Cerebellar nuclear complex (tissue), 1 donor: ENCODE data around the gene TCFL5.

Experiments
- DNase-seq, 2 experiments: peaks; one replicate each; lab custom pipeline; 2025; lab: John Stamatoyannopoulos, UW

TCFL5 gene

DNA sequence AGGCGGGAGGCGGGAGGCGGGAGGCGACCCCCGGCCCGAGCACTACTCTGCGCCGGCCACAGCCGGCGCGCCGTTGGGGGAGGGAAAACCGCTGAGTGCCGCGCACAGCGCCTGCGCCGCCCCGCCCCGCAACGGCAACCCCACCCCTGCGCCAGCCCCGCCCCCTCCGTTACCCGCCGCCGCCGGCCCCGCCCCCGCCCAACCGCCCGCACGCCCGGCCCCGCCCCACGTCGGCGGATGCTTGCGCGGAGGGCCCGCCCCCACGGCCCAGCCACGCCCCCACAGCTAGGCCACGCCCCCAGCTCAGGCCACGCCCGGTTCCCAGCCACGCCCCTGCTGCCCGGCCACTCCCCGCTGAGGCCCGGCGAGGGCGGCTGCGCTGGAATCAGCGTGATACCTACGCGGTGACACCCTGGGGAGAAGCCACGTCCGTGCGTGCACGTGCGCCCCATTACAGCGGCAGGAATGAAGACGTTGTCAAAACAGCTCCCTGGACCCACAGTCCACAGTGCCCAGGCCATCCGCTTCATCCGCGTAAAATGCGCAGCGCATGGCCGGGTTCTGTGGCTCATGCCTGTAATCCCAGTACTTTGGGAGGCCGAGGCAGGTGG is at the start of gene TCFL5:
Gene TCFL5 (minus strand): TSS at position 97 of the 611 bp plus-strand sequence. CDS start 152 bp downstream, outside the sequence.
- DNase-seq = peak in 1 of 2 experiments; percentile 24

DNA sequence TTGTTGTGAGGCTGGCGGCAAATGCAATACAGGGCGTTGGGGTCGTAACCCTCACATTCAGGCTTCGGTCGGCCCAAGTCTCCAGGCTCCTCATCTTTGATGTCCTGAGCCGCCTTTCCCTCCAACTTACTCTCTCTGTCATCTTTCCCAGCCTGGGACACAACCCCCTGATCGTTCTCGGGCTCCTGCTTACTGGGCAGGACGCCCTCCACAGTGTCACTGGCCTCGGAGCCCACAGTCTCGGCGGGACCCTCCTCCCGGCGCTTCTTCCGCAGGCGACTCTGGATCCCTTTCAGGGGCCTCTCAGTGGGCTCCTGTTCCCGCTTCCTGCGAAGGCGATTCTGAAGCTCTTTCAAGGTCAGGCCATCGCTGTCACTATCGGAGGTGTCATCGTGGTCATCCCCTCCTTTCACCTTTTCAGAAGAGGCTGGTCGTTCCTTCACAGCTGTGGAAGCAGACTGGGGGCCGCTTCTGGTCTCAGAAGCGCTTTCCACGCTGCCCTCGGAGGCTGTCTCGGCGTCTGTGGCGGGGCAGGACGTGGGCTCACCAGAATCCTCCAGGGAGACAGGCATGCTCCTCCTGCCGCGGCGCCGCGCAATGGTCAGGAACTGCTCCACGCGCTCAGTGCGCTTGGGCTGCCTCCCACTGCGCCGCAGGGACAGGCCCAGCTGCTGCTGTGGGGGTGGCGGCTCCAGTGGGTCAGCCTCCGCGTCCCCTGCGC is 49.3 kb upstream of the TCFL5 start:
- no peak for DNase-seq

DNA sequence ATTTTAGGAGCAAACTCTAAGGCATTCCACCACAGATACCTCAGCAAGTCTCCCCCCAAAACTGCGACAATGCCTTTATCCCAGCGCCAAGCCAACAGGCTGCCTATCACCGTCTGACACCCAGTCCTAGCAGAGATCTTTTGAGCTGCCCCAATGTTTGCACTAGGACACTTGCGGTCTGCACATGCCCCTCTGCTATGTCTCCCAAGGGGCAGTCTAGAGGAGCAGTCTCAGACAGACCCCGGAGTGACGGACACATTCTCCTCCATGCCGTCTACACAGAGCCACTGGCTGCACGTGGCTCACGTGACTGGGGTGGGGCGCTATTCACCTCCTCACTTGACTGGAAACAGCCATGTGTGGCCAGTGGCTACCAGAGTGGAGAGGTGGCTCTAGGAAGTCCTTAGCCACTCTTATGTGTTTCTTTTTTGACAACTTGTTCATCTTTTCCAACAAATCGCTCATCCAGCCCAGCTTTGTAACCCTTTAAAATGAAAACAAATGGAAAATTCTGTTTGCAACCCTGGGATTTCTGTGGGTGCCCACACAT is 48.7 kb upstream of the TCFL5 start:
- DNase-seq = no peak

DNA sequence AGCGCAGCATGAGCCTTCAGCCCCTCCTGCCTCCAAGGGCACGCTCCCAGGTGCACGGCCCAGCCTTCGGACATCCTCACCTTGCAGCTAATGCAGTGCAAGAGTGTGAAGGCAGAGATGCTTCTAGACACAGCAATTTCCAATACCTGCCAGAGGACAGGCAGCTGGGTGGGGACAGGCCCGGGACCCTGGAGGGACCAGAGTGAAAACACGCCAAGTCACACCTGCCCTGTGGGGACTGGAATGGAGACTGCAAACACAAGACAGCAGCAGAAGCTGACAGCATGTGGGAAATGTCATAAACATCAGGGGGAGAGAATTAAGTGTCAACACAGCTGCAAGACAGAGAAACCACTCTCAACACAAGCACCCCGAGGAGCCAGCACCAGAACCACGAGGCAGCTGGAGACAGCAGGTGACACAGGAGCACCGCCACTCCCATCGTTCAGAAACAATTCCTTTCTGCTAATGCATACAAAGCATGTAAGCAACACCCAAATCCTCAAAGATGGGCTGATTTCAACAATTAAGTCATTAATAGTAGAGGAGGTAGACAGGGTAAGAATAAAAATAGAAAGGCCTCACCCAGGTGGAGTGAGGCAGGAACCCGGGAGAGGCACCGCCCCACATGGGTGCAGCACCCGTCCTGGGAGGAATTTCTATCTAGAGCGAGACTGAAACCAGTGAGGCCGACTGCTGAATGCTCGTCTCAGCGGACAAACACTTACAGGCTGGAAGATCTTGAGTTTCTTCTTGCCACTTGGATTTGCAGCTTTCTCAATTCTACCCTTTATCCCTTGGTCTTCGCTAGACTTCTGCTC is 47.6 kb upstream of the TCFL5 start:
- DNase-seq = no peak

DNA sequence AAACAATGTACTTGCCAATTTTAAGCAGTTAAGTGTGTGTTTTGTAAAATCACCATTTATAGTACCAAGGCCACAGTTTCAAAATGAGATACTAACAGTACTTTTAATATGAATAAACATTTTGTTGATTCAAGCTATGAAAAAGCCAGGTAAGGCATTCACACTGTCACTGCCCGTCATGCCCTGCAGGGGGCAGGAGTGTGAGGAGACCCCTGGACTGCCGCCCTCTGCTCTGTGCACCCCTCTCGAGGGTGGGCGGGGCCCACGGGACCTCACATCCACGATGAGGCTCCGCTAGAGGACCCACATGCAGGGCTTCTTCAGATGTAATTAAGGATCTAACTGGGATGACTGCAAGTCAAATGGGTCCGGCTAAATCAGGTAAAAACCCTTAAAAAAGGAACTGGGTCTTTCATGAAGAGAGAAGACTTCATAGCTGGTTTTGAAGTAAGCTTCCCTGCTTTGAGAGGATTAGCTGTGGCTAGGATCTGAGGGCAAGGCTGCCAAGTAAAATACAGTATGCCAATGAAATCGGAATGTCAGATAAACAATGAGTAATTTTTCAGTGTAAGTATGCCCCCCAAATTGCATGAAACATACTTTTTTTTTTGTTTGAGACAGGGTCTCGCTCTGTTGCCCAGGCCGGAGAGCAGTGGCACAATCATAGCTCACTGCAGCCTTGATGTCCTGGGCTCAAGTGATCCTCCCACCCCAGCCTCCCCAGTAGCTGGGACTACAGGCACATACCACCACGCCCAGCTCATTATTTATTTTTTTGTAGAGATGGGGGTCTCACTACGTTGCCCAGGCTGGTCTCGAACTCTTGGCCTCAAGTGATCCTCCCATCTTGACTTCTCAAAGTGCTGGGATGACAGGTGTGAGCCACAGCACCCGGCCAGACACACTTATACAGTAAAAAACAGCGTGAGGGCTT is 46.0 kb upstream of the TCFL5 start:
- no peak for DNase-seq

DNA sequence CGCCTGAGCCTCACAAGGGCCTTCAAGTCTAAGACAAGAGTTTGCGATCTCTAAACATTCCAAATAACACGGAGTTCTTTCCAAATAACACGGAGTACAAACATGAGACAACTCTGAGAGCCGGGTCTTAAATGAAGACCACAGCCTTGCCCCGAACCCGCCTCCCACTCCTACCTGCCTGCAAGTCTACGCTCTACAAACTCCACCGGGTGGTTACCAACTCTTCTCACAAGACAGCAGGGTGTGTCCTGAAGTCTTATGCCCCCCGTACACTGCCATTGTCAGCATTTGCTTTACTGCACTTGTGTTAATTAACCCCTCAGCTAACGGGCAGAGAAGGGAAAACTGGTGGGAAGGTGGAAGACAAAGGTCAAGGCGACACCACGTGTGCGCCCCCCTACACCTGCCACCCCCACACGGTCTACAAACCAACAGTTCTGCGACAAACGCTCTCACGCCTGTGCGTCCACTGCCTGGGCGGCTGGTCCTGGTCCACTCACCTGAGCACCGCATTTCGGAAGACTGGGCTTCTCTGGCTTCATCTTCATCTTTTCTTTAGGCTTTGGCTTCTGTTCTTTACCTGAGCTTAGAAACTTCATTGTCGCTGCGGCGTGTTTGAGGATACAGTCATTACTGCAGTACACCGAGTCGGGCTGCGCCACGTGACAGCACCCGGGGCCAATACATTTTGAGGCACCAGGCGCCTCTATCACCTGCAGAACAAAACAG is 45.2 kb upstream of the TCFL5 start:
- no peak for DNase-seq

DNA sequence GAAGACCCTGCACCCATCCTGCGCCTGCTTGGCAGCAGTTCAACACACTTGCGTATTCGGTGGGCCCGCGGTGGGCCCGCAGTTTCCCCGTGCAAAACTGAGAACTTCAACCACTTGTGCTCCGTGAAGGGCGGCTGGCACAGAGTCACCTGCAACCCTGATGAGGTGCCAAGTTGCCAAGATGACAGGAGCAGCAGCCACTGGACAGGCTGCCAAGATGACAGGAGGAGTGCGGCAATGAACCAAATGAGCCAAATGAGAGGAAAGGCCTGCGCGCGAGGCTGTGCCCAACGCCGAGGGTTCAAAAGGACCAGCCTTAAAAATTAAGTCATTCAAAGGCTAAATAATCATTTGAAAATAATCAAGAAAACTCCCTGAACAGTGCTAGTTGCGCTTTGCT is 44.6 kb upstream of the TCFL5 start:
- DNase-seq = peak; percentile 60 to 87

DNA sequence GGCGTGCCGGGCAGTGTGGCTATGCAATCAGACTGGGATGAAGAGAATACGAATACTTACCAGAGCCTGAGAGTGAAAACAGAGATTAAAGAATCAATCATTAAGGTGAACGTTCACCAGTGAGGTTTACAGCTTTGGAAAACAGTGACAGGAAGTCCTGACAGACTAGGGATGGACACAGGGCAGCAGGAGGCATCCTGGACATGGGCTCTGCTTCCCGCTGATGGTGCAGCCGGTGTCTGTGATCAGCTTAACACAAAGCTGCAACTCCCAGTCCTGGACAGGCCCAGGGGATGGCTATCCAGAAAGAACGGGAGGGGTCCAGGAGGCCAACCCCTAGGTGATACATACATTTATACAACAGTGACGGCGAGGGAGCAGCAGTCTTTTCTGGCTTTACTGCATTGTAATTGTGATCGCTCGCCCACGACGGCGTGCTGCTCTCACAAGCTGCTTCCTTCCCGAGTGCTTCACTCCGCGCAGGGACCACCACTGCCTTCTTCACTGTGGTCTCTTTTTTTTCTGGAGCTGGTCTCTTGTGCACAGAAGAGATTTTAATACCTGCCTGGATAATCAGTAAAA is 44.0 kb upstream of the TCFL5 start:
- peak; percentile 23 to 41 for DNase-seq

DNA sequence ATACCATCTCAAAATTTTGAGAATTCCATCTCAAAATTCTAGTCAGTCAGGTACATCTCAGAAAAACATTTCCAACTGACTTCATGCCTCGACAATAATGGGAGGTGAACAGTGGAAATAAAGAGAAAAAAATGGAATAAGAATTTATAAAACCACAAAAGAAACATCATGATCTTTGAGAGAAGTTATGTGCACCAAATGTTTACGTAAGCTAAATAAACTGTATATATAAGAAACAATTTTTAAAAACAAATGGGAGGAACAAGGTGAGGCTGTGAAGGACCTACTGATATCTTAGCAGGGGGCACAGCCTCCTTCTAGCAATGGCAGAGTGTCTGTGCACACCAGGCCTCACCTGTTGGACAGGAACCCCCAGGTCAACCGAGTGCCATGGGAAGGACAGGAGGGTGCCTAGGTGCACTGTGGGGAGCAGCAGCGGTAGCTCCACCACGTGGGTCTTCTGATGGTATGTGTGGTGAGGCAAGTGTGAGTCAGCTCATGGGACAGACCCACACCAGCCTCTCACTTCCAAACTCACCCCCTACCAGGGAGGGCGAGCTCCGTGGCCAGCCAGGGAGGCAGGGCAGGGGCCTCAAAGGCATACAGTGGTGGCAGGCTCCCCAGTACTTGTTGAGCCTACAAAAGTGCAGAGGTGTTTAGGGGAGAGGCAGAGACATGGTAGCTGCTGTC is 41.4 kb upstream of the TCFL5 start:
- no peak for DNase-seq

DNA sequence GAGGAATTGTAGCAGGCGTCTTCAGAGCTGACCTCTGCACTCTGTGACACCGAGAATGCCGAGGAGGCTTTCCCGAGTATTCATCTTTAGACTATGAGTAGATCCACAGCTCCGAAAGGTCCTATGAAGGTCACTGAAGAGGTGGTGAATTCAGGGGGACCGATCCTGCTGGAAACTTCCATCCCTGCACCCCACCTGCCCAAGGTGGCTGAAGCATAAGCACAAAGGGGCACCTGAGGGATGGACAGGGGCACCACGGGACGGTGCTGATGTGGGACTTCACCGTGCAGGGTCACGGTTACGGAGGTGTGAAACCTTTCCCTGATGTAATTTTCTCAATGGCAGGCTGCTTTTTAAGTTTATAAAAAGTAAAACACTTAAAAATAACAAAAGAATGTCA is 40.3 kb upstream of the TCFL5 start:
- no peak for DNase-seq

DNA sequence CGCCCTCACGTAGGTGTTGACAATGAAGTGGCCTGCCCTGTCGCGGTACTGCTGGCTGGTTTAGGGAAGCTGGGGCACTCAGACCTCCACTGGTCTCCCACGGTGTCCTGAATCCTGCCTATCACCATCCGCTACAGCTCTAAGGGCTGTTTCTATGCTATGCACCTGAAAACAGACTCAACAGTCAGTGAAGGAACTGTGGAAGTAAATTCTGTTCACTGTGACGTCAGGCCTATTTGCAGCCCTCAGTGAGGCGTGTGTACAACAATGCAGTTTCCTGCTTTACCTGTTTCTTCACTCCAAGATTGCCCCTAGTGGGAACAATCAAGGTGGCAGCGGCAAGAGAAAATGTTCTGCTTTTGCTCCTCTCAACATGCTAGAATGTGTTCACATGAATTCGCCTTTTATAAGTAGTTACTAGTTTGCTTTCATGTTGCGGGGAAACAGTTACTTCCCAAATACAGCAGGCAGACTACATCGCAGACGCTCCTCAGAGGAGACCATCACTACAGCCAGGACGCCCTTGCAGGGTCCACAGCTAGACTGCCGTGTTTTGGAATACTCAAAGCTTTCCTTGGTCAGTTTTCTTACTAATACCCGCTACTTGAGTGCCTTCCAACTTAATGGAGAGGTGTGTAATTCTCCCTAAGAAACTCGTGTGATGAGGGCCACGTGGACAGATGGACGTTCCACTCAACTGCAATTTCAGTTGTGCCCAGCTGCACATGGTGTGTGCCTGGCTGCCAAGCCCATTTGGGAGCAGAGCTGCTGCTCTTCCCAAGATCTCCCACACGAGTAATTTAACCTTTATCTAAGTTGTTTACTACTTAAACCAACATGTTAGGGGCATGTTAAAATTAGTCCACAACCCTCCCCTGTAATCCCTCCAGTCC is 39.3 kb upstream of the TCFL5 start:
- DNase-seq = no peak

DNA sequence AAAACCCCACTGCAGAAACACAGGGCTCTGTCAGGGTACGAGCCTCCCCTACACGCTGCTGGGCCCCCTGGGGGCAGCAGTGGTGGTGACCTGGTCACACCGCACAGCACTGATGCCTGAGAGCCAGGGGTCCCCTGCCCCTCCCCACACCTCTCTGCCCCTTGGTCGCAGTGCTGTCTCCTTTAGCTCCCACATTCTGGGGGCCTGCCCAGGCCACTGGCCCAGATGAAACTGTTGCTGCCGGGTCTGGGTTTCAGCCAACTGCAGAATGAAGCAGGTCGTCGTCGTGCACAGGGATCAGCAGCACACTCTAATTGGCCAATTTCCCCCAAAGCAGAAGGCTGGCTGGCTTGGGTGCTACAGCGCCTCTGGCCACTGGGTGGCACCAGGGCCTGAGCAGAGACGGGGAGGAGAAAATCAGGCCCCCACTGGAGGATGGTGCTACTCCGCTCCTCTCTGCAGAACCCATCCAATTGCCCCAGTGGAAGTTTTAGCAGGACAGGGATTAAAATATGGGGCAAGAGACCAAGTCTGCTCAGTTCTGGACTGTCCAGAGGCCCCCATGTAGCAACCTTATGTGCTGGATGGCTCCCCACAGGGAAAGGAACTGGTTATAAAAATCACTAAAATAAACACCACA is 38.5 kb upstream of the TCFL5 start:
- DNase-seq = peak in 1 of 2 experiments; percentile 54

DNA sequence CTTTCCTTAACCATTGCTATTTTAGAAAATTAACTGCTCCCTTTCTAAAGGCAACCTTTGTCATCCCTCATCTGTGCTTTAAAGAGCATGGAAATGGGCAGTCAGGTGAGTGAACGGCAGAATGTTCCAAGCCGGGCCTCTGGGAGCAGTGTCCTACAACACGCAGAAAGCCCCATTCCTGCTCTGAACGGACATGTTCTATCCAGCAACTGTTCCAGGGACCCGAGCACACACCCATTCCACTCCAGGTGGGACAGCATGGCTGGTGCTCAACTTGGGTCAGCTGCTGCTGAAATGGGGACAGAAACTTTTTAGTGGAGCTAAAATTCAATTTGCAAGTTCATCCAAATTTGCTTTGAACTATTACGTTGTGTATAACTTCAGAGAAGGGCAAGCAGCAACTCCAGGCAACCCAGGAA is 38.0 kb upstream of the TCFL5 start:
- DNase-seq = no peak

DNA sequence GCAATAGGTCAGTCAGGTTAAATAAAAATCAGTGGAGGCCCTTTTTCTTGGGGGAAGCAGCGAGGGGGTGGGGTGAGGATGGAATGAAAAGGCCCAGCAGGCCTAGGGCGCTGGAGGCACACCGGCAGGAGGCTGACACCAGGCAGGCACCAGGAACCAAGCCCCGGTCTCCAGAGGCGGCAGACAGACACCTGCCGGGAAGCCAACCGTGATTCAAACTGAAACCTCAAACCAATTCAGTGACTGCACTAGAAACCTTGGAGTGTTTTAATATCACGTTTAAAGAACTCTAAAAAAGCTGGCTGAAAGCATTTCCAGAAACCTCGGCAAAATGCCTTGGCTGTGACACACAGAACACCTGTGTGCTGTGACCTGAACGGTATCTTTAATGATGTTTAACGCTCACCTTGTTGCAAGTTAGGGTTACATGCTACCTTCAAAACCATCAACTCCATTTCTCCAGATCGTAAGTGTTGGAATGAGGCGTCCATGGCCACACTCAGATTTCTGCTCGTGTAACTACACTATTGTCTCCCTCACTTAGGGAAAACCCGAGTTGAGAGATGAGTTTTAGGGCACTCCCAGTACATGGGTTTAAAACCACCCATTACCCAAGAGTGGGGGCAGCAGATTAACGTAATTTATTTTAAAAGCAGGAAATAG is 37.5 kb upstream of the TCFL5 start:
- DNase-seq = no peak

DNA sequence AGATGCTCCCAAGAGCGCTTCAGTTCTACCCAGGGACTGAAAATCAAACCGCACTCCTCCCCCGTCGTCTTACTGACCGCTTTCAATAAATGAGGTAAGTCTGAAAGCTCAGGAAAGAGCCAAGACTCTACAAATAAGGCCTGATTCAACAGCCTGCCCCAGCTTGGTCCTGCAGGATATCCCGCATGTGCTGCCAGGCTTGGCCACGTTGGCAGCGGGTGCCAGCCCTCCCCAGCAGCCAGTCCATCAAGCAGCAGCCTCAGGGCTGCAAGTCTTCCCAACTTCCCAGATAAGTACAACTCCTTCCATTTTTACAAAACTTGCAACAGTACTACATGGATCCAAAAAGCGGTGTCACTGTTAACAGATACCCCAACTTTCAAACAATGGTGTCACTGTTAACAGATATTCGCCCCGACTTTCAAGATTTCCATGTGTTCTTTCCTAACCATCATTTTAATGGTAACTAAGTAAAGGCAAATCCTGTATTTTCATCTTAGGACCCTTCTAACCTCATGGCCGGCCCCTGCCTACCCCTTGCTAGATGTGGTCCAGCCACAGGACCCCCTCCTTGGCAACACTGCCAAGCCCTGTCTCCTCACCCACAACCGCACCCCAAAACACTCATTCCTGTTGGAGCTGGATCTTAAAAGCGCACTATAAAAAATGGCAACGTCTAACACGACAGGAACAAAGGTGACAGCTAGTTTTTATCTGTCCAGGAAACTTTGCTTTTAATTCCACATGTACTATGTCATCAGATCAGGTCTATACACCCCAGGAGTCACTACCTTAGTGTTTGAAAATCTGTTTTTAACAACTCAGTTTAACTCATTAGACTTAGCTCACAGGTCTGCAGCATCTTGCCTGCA is 36.7 kb upstream of the TCFL5 start:
- DNase-seq = no peak

DNA sequence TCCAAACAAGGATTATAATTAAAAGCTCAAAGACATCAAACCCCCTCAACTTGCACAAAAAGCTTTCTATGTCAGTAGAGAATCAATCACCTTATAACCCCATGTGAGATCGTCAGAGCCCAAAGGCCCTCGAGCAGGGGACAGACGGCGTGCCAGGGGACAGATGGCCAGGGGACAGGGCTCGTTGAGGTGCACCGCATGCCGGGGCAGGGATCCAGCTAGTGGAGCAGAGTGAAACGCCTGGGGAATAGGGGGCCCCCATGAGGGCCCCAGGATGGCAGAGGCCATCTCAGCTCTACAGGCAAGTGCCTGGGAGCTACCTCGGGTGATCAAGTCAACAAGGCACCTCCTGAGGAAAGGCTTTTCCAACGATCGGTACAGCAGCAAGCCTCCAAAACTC is 36.0 kb upstream of the TCFL5 start:
- no peak for DNase-seq

DNA sequence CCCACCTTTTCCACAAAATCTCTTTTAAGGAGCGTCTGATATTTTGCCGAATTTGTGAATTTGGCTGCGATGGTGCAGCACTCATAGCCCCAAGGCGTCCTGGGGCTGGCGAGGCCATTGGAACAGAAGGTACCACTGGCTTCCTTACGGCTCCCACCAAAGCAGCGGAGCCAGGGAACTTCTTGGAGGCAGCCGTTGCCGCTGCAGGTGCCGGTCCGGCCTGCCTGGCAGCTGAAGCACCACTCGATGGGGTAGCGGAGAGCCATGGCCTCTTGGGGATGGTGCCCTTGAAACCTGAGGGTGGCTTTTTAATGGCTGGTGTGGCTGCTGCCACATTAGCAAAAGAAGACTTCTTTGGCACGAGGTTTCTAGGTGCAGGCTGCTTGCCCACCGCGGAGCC is 34.9 kb upstream of the TCFL5 start:
- DNase-seq = no peak
